GM19238 (cell line): ENCODE data around the gene C2CD3.
"Not testable (repeated sequence)": the region's sequence is repeated elsewhere in the genome, so short reads cannot be mapped to it uniquely, and the experiment has no call there.

Experiments used
- DNase-seq: peaks from one replicate; pipeline ENCODE4 v3.0.0; 2011; ENCODE audit warnings: low spot score; ENCODE audit not compliant: insufficient read length

C2CD3 gene

GRCh38 chr11:74005721-74006517 lies 164.9 kb downstream of the C2CD3 start:
- no peak for DNase-seq

GRCh38 chr11:74004759-74005615 lies 165.8 kb downstream of the C2CD3 start:
- no peak for DNase-seq

GRCh38 chr11:74004046-74004695 lies 166.6 kb downstream of the C2CD3 start:
- DNase-seq, result no peak

- no peak for DNase-seq
Observed at GRCh38 chr11:74002832-74003231, 168.0 kb downstream of the C2CD3 start.

GRCh38 chr11:74001822-74002286 lies 168.9 kb downstream of the C2CD3 start:
- no peak for DNase-seq

GRCh38 chr11:74000307-74001133 lies 170.3 kb downstream of the C2CD3 start:
- no peak for DNase-seq

- DNase-seq, result no peak
Observed at GRCh38 chr11:73999581-74000306, 171.1 kb downstream of the C2CD3 start.

GRCh38 chr11:73998846-73999575 lies 171.8 kb downstream of the C2CD3 start:
- no peak for DNase-seq

GRCh38 chr11:73997120-73997770 lies 173.6 kb downstream of the C2CD3 start:
- DNase-seq, result no peak

- no peak for DNase-seq
Observed at GRCh38 chr11:73996161-73996747, 174.5 kb downstream of the C2CD3 start.

- no peak for DNase-seq
Observed at GRCh38 chr11:73995731-73996130, 175.1 kb downstream of the C2CD3 start.

GRCh38 chr11:73995247-73995646 lies 175.6 kb downstream of the C2CD3 start:
- DNase-seq, result no peak

- DNase-seq, result no peak
Observed at GRCh38 chr11:73991471-73992006, 179.3 kb downstream of the C2CD3 start.

- no peak for DNase-seq
Observed at GRCh38 chr11:73990730-73991129, 180.1 kb downstream of the C2CD3 start.

GRCh38 chr11:73989156-73989555 lies 181.6 kb downstream of the C2CD3 start:
- no peak for DNase-seq

GRCh38 chr11:73988227-73988626 lies 182.6 kb downstream of the C2CD3 start:
- DNase-seq, result no peak

GRCh38 chr11:73985661-73986060 lies 185.1 kb downstream of the C2CD3 start:
- DNase-seq, result not testable (repeated sequence)

GRCh38 chr11:73983741-73984538 lies 186.9 kb downstream of the C2CD3 start:
- DNase-seq, result no peak
